ENCODE measurements around the gene SF1. TPM values are rescaled to one million over a fixed set of nuclear protein-coding genes. Genes with fewer than 3 reads are reported as not detected.

SF1 gene
- total and polyA plus RNA-seq, 2 donors (not counting 3 experiments of a cell fraction or from before 2014, with no cell fraction given) = 95.0 to 342 TPM

GRCh38 chr11:64758330-64759079, 19.8 kb downstream of the SF1 start:
- dilution Hi-C loops (cut with MboI; ENCODE audit: extremely low pct_ligation_motif_present, low sequenced_read_pairs) = no loop called here
- Histone ChIP-seq H3K4me3 (replicated peaks in 1 of 3; ENCODE audit: insufficient read depth in 1 of 3, low read depth in 1 of 3, low read length in 3 of 3) (no peak overlapping the region), H3K27me3 (ENCODE audit: control insufficient read depth in 2 of 2, insufficient read depth in 2 of 2, low read length in 2 of 2) (no peaks in the 10 kb centered on the region), H3K4me2 (ENCODE audit: insufficient read depth, low read length) (no peak overlapping the region), H3K27ac (ENCODE audit: insufficient read depth, low read depth, low read length) (no peak overlapping the region), H3K9me3 (replicated peaks; ENCODE audit: control insufficient read depth, insufficient read depth, low read length) (no peaks in the 10 kb centered on the region), H2AFZ (ENCODE audit: low read depth, low read length) (no peak overlapping the region), H3K79me2 (ENCODE audit: control insufficient read depth, insufficient read depth, low read length) (no peaks in the 10 kb centered on the region), H3K9ac (replicated peaks; ENCODE audit: extremely low read depth, insufficient read depth, low read length) (no peak overlapping the region), H4K20me1 (replicated peaks; ENCODE audit: control insufficient read depth, extremely low read depth, insufficient read depth, low read length) (no peaks in the 10 kb centered on the region), H3K9me1 (replicated peaks; ENCODE audit: control insufficient read depth, extremely low read depth, insufficient read depth, low read length) (no peaks in the 10 kb centered on the region), H3K4me1 (ENCODE audit: control insufficient read depth, extremely low read depth, insufficient read depth, low read length) (peaks cover 9% of the 10 kb centered on the region), H3K36me3 (ENCODE audit: control insufficient read depth in 2 of 2, extremely low read depth in 1 of 2, insufficient read depth in 2 of 2, low read length in 2 of 2) (peaks cover 8 to 11% of the 10 kb centered on the region in 2 experiments)
- FAIRE-seq (no peak), DNase-seq (ENCODE audit: low read depth, low spot score) (no peak)
- BruUV-seq (replicated peaks) = no TSS peak
- POLR2A ChIA-PET = no interaction called here
- intact Hi-C loops (cut with micrococcal nuclease) = no loop called here
- no peak for TF ChIP-seq EZH2 (IDR thresholded peaks at IDR 0.05; ENCODE audit: borderline replicate concordance, low read depth, low read length, severe bottlenecking)
- no peak for TF ChIP-seq GATA2 (IDR thresholded peaks at IDR 0.05; ENCODE audit: insufficient read depth, insufficient read length, low read depth, low read length)
- no peak for TF ChIP-seq MYC (IDR thresholded peaks at IDR 0.05; ENCODE audit: low read depth, low read length)
- no peak for TF ChIP-seq JUN (IDR thresholded peaks at IDR 0.05; ENCODE audit: borderline replicate concordance, insufficient read depth, insufficient read length, low read depth)
- no peak for TF ChIP-seq CTCF (IDR thresholded peaks at IDR 0.05; ENCODE audit: extremely low read depth in 1 of 2, insufficient read depth in 1 of 2, low read depth in 1 of 2, low read length in 2 of 2)
- no peak for TF ChIP-seq POLR2AphosphoS5 (IDR thresholded peaks at IDR 0.05; ENCODE audit: insufficient read depth, low read depth, low read length)
- TF ChIP-seq FOS (IDR thresholded peaks at IDR 0.05; ENCODE audit: borderline replicate concordance, insufficient read depth, low read length) = no peak
- no peak for TF ChIP-seq MAX (IDR thresholded peaks at IDR 0.05; ENCODE audit: insufficient read depth, insufficient read length)
- TF ChIP-seq POLR2A (IDR thresholded peaks at IDR 0.05; ENCODE audit: low read depth, low read length) = no peak
- CTCF ChIA-PET = no interaction called here

All from endothelial cell of umbilical vein (primary cell).